ENCODE results near the gene ADSS1.

DNA sequence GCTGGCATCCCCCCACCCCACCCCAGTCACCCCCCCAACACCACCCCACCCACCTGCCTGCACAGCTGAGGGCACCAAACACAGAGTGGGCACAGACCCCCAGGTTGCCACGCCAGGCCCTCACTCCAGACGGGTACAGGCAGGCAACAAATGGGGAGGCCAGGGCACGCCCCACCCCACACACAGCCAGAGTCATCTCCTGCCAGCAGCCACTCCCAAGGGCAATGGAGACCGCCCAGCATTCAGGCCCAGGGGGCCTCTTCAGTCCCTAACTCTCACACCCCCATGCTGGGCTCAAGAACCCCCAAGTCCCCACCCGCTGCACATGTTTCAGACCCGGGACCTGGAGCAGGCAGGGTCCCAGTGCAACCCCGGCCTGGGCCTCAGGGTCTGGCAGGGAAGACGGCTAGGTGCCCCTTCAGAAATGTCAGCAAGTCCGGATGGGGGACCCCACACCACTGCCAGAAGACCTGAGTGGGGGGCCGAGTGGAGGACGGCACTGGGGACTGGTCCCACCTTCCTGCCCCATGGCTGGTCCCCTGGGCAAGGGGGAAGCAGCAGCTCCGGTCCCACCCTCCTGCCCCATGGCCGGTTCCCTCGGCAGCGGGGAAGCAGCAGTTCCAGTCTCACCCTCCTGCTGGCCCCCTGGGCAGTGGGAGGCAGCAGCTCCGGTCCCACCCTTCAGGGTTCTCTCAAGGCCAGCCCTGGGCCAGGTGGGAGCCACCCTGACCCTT, 59.6 kb downstream of the ADSS1 start:
- TF ChIP-seq EGR1 (IDR thresholded peaks at IDR 0.05) (no peak), YY1 (IDR thresholded peaks at IDR 0.05; ENCODE audit: low read depth) (no peak), FOXM1 (IDR thresholded peaks at IDR 0.05; ENCODE audit: borderline replicate concordance, low read depth) (no peak), RAD21 (IDR thresholded peaks at IDR 0.05; ENCODE audit: low read depth) (no peak), TEAD4 (IDR thresholded peaks at IDR 0.05) (no peak)
- TF ChIP-seq, protein P1, sequence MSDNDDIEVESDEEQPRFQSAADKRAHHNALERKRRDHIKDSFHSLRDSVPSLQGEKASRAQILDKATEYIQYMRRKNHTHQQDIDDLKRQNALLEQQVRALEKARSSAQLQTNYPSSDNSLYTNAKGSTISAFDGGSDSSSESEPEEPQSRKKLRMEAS (IDR thresholded peaks at IDR 0.05) = no peak
- TF ChIP-seq, protein P2, sequence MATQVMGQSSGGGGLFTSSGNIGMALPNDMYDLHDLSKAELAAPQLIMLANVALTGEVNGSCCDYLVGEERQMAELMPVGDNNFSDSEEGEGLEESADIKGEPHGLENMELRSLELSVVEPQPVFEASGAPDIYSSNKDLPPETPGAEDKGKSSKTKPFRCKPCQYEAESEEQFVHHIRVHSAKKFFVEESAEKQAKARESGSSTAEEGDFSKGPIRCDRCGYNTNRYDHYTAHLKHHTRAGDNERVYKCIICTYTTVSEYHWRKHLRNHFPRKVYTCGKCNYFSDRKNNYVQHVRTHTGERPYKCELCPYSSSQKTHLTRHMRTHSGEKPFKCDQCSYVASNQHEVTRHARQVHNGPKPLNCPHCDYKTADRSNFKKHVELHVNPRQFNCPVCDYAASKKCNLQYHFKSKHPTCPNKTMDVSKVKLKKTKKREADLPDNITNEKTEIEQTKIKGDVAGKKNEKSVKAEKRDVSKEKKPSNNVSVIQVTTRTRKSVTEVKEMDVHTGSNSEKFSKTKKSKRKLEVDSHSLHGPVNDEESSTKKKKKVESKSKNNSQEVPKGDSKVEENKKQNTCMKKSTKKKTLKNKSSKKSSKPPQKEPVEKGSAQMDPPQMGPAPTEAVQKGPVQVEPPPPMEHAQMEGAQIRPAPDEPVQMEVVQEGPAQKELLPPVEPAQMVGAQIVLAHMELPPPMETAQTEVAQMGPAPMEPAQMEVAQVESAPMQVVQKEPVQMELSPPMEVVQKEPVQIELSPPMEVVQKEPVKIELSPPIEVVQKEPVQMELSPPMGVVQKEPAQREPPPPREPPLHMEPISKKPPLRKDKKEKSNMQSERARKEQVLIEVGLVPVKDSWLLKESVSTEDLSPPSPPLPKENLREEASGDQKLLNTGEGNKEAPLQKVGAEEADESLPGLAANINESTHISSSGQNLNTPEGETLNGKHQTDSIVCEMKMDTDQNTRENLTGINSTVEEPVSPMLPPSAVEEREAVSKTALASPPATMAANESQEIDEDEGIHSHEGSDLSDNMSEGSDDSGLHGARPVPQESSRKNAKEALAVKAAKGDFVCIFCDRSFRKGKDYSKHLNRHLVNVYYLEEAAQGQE (IDR thresholded peaks at IDR 0.05; ENCODE audit: low read depth) = no peak
